NCI-H226 (cell line): Measurements from ENCODE around the gene SERPINB1.
A peak's percentile ranks its signal among the peaks of the same experiment; 100 is the strongest.
"Not testable (repeated sequence)": the region's sequence is repeated elsewhere in the genome, so short reads cannot be mapped to it uniquely, and the experiment has no call there.

ENCODE experiments used
- DNase-seq: peaks from one replicate; pipeline ENCODE4 v3.0.0-alpha.2; 2015

Gene SERPINB1

DNA sequence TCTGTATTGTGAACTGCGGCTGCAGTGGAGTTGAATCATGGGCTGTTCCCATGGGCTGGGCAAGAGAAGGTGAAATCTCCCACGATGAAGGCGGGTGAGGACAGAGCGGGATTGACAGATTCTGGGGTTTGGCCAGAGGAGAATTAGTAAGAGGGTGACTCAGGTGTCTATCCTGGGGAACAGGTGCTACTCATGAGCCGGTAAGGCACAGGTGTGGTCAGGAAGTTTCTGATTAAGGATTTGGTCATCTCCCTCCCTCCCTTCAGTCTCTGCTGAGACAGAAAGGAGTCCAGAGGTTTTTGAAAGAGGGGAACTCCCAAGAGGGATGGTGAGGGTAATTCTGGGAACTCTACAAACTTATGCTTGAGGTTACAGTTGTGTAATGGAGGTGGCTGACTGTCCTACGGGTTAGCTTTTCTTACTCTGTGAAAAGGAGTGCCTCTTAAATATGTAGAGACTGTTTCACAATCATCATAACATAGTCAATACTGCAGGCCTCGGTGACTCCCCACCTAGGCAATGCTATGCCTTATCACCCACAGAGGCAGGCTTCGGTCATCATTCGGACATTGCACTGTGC, 31.5 kb downstream of the SERPINB1 start:
- peak; percentile 82 for DNase-seq

DNA sequence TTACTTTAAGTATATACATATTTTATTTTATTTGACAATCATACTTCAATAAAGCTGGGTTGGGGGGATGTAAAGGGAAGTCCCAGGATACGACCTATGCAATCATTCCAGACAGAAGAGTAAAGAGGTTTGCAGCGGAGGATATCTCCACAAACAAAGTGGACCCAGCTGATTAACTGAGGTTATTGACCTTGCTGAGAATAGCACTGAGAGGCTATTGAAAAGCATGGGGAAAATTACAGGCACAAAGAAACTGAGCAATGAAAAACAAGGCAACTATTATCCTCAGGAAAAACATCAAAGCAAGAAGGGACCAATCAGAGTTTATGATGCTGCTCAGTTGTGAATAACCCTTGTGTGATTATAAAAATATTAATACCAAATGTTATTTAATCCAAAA, 32.6 kb downstream of the SERPINB1 start:
- DNase-seq, result no peak

DNA sequence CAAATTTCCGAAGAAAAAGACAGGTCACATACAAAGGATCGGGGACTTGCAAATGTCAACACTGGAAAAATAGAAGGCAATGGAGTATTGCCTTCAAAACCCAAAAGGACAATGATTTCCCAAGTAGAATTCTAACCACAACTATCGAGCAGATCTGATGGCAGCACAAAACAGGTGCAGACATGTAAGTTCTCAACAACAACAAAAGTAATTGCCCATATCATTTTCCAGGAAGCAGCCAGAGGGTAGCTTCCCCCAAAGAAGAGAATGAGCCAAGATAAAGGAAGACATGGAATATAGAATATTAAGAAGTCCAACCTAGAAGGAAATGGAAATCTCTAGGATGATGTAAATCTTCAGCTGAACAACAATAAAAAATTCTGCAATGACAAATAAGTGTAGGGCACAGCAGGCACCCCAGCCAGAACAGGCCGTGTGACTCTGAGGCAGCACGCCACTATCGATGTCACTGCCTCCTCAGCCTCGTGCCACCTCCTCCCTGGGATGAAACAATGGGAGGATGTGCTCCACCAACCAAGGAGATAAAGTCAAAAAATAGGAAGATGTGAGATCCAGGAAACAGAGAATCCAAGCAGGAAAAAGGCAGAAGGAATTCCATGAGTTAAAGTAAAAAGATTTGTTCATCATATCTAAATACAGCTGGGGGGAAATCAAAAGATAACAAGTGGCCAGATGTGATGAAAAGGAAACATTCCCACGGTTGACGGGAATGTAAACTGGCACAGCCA, 34.1 kb downstream of the SERPINB1 start:
- no peak for DNase-seq

DNA sequence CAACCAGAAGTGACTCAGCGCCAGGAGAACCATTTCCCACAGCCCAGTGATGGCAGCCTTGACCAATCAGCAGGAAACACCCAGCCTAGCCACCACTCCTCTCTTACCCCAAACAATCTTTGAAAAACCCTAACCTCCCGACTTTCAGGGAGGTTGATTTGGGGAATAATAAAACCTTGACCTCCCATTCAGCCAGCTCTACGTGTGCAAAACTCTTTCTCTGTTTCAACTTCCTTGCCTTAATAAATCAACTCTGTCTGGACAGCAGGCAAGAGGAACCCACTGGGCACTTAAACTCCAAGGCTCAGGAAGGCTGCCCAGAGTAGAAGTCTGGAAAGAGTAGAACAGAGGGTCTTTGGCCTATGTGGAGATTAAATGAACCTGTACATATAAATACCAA, 35.0 kb downstream of the SERPINB1 start:
- DNase-seq, result no peak

DNA sequence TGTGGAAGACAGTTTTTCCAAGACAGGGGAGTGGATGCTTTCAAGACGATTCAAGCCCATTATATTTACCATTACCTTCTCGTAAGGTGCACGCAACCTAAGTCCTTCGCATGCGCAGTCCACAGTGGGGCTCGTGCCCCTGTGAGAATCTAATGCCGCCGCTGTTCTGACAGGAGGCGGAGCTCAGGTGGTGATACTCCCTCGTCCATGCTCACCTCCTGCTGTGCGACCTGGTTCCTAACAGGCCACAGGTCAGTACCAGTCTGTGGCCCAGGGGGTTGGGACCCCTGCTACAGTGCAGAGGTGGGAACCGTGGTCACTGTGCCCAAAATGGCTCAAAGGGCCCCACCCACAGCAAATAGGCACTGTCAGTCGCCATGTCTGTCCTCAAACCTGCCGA, 36.6 kb downstream of the SERPINB1 start:
- DNase-seq, result no peak

DNA sequence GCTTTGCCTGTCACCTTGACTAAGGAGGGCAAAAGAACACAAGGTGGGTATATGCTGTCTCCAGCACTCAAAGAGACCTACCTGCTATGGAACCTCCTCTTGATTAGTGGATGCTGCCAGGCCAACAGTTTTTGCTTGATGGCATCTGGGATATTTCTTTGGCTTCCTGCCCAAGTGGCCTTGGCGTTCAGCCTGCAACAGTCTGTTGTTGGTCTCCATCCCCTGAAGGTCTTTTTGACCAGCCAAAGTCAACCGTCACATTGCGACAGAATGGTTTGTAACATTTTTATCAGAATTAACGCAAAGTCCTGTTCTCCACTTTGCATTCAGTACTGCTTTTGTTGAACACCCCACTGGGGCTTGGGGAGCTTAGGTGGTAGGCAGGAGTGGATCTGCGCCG, 37.1 kb downstream of the SERPINB1 start:
- DNase-seq, result no peak

DNA sequence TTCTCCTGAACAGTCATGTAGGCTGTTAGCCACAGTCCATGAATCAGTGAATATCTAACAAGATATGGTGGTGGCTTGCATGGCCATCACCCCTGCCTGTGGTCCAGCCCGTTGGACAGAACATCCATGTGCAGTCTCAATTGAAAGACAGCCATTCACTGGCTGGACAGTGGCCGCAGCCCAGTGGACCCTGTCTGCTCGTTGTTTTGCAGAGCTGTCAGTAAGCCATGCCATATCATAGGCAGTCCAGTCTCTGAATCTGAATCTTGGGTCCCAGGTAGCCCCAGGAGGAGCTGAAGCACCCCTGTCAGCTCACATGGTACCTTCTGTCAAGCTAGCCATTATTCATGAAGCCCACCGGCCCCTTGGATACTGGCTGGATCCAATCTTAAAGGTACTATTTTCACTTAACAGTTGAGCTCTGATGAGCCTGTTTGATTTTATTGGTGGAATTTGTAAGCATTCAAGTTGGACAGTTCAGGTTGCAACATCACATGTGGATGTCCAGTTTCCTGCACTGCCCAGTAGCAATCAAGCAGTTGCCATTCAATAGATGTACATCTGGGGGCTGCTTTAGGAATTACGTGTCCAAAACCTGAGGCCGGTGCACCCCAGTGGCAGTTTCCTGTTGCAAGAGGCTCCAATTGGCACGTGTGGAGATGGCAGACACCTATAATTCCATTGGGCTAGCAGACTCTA, 37.8 kb downstream of the SERPINB1 start:
- no peak for DNase-seq

DNA sequence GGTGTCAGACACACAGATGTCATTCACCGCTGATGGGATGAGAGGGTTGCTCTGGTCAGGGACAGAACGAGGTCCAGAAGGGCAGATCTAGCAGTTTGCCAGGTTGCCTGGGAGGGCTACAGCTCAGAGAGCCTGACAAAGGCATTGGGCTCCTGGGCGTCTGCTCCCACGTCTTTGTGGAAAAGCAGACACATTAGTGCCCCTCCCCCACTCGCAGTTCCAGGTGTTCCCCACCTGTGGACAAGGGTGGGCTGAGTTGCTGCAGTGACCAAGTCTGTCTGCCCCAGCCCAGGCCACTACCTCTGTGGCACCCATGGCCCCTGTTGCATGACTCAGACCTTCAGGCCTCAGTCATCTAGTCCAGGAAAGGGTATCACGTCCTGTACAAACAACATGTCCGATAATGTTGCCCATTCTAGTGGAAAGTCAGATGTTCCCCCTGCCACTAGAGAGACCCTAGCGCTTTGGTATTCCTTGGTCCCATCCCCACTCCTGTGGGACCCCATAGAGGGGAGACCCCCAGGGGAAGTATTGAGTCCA, 39.1 kb downstream of the SERPINB1 start:
- DNase-seq, result no peak

DNA sequence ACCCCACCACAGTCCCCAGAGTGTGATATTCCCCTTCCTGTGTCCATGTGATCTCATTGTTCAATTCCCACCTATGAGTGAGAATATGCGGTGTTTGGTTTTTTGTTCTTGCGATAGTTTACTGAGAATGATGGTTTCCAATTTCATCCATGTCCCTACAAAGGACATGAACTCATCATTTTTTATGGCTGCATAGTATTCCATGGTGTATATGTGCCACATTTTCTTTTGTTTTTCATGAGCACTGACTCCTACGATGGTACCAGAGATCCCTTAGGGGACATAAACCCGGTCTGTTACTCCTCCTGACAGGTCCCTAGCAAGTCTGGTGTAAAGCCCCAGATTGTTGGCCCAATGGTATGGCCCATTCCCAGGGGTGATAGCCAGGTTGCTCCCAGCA, 40.0 kb downstream of the SERPINB1 start:
- not testable (repeated sequence) for DNase-seq

DNA sequence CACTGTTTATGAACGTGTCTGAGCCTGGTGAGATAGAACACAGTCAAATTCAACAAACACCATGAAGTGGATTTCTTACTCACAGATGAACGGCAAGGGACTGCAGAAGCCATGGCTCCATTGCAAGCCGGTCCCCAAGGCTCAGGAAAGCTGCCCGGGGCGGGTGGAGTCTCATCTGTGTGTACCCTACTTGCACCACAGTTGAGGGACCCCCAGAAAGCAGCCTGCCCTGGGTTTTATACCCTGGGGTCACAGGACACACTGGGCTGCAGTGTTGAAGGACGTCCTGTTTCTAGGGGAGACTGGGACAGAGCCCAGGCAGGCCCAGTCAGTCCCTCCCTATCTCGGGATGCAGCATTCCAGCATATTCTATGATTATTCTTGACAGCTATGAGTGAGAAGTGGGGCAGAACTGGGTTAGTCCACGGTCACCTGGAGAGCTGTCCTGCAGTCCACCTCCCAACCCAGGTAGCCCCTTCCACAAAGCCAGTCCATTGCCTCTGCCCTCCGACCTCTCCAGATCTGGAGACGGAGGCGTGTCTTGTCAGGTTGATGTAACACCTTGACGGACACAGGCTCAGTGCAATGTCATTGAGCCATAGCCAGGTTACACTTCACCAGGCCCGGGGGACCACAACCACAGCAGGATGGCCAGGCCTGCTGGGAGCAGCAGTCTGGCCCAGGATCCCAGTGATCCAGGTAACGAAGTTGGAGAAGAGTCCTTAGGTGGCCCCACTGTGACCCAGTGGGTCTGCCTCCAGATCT, 40.9 kb downstream of the SERPINB1 start:
- no peak for DNase-seq

DNA sequence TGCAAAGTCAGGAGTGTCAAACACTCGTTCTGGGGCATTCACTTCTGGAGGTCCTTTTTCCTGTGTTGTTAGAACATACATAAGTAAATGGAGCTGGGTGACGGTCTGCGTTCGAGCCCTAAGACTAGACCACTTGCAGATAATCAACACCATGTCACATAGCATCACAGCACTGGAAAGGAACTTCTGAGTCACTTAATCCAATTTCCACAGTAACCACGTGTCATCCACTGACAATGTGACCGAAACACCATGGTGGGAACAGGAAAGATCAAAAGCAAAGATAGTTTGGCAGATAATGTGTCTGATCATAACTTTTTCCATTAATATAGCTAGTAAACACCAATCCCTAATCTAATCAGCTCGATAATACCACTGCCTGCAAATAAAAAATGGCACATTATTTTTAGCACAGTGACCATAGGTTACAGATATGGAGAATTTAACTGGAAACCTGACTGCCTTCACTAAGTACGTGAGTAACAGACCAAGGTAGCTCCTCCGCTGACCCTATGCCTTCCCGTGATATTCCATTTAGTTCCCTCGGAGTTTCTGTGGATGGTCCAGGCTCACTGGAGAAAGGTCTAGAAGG, 41.6 kb downstream of the SERPINB1 start:
- DNase-seq, result no peak

DNA sequence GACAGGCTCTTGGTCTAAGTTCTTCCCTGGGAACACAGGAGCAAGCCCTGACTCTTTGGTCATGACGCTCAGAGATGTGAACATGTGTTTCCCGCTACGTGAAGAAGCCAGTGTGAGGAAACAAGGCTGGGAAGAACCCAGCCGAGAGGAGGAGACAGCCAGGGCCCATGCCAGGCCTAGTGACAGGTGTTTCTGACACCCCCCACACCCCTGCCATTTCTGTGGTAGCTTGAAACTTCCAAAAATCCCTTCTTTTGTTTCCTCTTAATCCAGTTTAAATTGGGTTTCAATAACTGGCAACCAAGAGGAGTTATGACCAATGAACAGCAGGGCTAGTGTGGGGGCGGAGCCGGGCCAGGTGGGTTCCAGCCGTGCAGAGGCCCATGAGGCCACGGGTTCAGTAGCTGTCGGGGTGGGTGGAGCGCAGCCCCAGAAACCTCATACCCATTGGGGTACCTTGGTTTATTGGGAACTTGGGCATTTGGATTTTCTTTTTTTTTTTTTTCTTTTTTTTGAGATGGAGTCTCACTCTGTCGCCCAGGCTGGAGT, 43.0 kb downstream of the SERPINB1 start:
- DNase-seq, result no peak

DNA sequence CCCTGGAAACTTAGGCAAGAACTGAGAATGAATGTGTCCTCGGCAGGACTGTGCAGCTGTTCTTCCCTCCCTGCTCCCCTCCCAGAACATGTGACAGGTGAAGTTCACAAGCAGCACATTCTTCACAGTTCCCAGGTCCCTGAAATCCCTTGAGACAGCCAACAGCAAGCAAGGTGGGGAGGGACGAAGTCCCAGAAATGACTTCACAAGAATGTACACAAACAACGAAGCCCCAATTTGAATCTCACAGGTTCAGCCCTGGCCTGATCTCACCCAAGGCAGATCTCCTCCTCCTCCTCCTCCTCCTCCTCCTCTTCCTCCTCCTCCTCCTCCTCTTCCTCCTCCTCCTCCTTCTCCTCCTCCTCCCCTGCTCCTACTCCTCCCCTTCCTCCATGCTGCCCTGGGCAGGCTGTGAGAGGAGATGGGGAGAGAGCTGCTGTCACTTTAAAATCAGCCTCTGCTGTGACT, 44.1 kb downstream of the SERPINB1 start:
- DNase-seq, result no peak

DNA sequence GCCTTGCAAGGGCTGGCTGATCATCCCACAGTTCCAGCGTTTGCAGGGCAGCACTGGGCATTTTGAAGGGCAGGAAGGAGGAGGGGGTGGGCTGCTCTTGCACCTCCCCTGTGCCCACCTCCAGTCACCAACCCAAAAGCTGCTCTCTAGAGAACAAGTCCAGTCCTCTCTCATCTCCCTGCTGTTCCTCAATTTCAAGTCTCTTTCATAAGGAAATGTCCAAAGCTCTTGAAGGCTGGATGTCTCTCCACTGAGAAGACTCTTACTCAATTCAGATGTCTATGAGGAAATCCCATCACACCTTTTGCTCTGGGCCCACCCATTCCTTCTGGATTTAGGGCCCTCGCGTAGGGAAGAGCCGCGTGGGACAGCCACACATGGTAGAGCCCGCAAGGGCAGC, 44.8 kb downstream of the SERPINB1 start:
- DNase-seq, result no peak

DNA sequence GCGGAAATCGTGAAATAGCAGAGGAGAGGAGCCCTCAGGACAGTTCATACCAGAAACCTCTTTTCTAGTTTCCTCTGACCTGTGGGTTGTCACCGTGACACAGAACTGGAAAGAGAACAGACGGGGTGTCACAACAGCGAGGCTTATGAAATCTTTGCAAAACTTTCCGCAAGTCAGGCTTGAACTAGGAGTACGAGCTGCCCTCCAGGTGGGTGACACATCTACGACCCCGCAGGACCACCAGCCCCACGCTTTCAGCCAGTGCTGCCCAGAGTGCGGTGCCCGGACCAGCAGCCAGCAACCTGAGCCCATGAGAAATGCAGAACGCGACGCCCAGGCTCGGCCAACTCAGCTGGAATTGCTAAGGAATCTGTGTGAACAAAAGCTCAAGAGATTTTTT, 45.7 kb downstream of the SERPINB1 start:
- DNase-seq, result no peak

DNA sequence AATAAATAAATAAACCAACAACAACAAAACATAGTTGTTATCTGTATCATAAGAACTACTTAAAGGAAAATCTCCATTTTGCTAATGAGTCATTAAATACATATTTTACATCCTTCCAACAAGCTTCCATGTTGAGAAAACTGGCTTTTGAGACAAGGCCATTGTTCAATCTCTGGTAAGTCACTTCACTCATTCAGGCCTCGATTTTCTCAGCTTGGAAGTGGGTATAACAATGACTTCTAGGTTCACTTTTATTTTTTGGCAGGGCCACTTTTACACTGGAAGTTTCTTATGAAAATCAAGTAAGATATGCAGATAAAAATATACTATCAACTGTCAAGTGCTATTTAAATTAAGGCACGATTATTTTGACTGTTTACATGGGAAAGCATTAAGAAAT, 46.5 kb downstream of the SERPINB1 start:
- DNase-seq, result no peak

DNA sequence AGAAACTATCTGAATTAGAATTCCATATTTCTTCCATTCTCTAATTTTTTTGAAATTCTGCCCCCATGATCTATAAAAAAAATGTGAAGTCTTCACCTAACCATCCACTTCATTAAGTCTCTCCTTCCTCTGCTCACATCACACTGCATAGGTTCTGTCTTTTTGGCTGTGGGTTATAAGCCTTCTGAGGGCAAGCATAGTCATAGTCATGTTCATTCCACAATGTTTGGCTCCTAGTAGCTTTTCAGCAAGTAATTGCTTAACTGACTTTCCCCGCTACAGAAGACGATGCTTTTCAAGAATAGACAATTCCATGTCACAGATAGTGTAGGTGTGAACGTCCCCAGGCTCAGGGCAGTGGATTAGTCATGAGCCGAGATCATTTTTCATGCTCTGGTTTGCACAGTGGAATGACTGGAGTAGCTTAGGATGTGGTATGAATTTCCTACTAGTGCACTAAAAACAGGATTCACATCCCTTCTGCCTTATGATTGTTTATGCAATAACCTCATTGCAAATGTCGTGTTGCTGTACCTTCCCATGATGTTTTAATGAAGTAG, 47.4 kb downstream of the SERPINB1 start:
- peak; percentile 45 for DNase-seq

DNA sequence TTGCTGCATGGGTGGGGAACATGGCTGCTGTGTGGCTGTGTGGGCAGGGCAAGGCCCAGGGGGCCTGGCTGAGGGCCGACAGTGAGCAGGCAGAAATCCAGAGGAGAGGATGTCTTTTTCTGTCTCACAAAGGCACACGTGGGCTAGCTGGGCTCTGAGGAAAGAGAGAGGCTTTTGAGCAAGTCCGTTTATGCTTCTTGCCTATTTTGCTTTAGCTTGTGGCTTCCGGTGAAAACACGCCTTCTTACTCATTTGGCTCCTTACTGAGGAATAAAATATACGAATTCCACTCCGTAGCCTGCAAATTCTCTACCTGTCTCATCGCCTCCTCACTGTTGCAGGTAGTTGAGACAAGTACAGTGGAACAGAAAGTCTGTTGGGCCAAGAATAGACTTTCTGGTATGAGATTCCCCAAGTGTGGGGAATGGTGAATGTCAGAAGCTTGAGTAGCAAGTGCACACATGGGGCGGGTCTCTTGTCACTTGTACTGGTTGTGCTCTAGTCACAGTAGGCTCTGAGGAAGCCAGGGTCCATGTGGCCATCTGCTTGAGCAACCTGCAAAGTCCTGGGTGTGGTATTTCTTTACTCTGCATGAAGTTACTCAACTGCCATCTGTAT, 48.0 kb downstream of the SERPINB1 start:
- DNase-seq, result no peak

DNA sequence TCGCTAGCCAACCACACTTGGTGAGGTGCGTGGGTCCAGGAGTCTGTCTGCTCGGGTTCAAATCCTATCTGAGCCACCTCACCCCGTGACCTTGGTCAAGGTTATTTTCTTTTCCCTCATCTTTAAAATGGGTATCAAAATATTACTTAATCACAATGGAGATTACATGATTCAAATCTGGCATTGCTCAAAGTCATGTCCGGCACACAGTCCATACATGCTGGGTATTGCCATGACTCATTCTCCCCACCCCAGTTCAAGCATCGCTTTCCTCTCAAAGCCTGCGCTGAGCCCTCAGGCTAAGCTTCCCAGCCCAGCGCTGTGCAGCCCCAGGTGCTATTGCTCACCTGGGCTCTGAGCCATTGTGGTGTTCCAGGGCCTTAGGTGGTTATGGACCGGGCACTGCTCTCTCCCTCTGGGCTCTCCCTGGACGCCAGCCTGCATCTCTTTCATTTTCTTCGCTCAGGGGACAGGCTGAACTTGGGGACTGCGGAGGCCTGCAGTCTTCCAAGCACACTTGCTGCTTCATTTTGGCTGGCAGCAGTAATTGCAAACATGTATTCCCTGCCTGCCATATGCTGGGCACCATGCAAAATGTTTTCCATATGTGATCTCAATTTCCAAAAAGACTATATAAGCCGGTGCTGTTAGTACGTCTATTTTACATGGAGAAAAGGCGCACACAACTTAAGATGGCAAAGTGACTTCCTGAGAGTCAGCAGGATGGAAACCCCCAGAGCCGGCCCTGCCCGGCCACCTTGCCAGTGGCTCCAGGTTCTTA, 49.1 kb downstream of the SERPINB1 start:
- peak; percentile 60 for DNase-seq

DNA sequence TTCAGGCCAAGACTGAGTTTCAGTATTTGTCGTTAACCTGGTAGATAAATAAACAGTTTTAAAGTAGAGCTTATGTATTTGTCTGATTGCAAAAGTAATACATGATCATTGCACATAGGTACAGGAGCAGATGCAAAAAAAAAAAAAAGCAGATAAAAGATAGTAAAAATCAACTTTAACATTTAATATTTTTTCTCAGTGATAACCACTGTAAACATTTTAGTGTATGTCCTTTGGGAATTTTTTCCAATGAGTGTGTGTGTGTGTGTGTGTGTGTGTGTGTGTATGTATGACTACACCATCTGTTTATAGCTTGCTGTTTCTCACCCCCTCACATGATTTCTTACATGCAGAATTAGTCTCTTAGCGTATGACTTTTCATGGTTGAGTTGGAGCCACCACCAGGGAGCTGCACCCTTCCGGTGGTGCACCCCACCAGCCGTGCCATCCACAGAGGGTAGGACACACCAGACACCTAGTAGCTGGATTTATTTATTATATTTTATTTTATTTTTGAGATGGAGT, 50.2 kb downstream of the SERPINB1 start:
- no peak for DNase-seq
